ENCODE data around the gene TRPV5.

Gene TRPV5

DNA sequence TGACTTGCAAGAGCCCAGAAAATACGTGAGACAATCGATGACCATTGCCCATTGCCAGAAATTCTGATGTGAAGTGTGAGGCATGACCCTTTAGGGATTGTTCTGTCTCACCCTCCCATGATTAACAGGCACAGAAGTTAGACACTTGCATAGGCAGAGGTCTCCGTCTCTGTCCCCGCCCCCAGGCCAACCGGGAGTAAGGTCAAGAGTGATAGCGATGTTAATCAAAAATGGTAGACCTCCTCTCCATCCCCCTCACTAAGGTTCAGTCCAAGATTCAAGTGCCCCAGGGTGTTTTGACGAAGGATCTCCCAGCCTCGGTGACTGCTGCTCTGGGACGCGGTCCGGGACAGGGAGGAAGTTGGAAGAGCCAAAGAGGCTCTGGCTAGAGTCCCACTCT is 25.3 kb downstream of the TRPV5 start:
- no peak for DNase-seq

DNA sequence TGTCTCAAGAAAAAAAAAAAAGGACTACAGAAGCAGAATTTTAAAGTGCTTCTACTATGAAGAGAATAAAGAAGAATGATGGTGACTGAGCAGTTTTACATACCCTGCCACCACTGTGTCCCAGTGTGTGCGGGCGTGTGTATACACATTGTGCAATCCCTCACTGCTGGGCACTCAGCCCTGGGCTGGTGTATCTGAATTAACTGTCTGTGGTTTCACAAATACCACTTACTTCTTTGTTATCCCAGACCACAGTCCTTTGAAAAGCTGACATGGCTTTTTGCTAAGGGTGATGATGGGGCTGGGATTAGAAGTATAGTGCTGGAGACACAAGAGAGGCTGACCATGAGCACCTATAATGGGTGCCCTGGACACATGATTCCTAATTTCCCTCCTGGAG is 26.9 kb downstream of the TRPV5 start:
- DNase-seq: no peak

DNA sequence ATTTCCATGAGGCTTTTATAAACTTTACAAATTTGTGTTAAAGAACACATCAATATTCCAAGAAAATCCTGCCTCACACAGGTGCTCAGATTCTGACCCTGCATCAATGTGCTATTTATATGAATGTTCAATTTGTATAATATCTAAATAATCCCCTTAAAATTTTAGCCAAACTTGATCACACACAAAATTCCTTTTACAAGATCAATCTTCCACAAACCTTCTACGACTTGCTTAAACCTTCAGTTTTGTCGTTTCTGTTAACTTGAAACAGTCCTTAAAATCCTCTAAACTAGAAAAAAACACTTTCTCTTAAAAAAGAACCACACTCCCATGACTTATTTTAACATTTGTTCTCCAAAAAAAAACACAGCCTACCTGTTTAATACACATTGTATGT is 27.8 kb downstream of the TRPV5 start:
- no peak for DNase-seq

DNA sequence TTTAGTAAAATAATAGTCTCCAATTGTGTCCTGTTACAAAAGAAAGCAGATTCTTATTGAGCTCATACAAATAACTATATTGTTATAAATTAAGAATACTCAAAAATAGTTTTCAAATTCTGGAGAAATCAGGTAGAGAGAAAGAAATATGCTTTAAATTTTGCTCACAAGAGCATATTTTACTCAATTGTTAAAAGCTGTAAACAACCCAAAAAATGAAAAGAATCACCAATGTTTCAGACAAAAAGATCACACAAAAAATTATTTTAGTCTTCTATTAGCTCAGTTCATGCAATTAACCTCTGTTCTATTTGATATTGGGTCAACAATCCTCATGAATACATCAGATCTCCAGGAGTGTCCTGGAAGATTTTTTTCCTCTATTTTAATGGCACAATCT is 29.4 kb downstream of the TRPV5 start:
- DNase-seq: no peak

DNA sequence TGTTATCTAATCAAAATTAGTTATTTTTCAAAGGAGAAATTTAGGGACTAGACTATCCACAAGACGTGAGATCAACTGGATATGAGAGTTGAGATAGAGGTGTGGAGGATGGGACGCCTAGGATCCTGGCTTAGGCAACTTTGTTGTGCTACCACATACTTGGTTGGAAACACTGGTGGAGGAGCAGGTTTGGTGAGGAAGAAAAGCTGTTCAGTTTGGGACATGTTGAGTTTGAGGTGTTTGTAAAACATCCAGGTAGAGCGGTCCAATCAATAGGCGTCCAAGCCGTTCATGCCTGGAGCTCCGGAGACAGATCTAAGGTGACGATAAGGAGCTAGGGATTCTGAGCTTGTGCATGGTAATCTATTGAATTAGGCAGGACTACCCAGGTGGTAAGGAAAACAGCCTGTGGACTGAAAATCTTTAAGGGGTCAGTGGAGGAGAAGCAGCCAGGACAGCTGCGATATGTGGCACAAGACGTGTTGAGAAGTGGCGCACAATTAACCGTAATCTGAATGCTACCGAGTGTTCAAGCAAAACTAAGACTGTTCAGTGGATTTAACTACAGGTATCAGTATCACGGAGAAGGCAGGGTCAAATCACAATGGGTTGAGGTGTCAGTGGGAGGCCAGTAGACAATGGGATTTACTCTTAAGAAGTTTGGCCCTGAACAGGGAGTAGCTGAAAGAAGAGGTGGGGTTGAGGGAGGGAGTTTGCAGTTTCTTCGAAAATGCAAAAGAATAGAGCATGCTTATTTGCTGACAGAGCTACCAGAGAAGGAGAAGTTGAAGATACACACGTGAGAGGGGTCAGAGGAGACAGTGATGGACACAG is 31.9 kb downstream of the TRPV5 start:
- DNase-seq: no peak

DNA sequence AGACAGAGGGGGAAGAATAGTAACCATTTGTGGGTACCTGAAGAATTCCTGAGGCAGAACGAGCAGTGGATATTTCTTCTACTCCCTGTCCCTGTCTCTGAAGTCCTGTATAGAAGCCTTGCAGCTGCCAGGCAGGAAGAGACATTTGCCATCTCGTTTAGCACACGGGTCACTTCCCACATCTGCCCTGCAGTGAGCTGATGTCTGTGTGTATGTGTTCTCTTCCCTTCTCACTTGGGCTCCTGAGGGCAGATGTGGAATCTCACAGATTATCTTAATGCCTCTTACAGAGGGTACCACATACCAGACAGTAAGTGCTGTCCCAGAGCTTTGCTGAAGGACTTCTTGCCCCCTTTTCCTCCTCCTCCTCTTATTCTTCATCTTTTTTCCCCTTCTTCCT is 33.9 kb downstream of the TRPV5 start:
- DNase-seq: no peak

DNA sequence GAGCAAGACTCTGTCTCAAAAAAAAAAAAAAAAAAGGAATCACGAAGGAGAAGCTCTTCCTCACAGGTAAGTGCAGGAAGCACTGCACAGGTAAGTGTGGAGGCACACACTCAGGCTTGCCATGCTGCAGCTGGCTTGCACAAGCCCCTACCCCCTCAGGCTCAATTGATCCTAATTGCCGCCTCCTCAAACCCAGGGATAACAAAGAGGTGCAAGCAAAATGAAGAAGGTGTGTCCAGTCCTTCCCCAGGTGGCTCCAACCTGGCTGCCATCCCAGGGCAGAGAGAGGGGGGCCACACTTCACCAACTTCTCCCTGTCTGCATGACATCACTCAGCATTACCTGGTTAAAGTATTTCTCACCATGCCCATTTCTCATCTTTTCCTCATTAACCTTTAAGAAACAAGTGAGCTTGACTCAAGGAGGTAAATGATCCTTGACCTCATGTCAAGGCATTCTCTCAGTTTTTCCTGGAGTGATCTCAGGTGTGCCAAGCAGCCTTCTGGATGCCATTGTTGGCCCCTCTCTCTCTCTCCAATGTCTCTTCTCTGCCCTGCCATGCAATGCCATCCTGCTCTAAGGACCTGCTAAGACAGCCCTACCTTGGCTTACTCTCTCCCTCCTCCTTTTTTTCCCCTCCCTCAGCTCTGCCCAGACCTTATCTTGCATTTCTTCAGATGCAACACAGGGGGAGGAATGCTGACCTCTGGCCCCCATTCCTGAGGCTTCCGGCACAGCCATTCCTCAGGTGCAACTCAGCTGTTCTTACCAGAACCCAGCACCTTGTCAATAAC is 35.0 kb downstream of the TRPV5 start:
- DNase-seq: no peak

DNA sequence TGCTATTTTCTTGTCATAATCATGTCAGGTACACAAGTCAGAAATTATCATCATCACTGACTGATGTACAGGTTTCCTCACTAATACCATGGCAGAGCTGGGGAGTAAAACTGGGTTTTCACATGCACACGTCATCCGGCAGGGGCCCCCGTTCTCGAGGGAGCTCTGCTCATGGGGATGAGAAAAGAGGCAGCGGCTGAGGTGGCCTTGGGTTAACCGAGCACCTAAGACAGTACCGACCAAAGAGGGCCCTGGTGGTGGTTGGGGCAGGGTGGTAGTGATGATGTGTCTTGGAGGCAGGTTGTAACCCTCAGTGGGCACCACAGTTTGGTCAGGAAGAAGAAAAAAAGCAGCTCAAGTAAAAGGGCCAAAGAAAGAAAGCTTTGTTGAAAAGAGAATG is 35.9 kb downstream of the TRPV5 start:
- DNase-seq: no peak

DNA sequence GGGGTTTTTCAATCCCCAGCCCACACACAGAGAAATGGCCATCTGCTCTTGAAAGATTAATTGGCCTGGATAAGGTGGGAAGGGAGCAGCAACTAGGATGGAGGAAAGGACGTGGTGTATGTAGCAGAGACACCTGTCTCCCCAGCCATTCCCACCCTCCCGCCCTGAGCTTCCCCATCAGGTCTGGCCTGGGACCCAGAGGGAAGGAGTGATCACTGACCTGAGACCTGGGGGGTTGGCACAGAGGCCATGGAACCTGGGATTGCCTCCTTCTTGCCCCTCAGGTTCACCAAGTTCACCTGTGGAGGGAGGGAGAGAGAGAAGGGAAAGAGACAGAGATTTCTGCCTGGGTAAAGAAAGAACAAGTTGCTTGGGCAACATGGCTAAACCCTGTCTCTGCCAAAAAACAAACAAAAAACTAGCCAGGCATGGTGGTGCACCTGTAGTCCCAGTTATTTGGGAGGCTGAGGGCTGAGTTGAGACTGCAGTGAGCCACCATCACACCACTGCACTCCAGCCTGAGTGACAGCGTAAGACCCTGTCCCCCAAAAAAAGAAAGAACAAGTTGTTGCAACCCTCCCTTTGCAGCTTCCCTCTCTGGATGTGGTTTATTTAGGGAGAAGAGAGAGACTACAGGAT is 36.7 kb downstream of the TRPV5 start:
- no peak for DNase-seq

DNA sequence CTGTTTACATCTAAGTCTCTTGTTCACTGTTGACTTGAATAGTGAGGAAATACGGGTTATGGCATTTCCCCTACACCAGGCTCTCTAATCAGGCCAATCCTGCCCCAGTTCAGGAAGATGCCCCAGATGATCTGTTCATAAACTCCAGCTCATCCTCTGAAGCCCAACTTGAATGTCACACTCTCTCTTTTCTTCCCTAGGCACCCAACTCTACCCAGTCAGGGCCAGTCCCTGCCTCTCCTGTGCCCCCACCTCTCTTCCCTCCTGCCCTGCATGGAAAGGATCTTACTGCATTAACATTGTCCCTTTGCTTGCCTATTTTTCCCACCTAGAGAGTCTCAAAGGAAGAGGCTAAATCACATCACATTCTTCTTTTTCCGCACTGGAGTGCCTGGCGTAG is 37.4 kb downstream of the TRPV5 start:
- no peak for DNase-seq

DNA sequence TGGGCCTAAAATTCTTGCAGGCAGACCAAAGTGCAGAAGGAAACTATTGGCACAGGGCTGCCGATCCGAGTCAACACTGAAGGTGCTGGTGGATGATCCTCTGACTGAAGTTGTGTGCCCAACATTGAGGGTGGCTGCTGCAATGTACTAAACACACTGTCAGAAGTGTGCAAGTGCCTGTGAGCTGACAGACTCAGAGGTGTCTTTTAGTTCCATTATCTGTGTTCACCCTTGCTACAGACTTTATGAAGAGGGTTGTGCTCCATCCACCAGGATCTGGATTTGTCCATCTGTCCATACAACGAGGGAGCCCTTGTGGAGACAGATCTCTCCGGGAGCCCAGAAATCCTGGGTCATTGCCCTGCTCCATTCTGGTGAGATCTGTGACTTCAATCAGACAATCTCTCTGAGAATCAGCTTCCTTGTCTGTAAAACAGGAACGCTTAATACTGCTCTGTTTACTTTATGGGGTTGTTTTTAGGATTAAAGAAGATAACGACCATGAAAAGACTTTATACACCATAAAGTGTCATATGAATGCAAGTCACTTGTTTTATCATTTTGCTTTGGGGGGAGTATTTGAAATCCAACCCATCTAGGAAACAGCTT is 38.5 kb downstream of the TRPV5 start:
- no peak for DNase-seq

DNA sequence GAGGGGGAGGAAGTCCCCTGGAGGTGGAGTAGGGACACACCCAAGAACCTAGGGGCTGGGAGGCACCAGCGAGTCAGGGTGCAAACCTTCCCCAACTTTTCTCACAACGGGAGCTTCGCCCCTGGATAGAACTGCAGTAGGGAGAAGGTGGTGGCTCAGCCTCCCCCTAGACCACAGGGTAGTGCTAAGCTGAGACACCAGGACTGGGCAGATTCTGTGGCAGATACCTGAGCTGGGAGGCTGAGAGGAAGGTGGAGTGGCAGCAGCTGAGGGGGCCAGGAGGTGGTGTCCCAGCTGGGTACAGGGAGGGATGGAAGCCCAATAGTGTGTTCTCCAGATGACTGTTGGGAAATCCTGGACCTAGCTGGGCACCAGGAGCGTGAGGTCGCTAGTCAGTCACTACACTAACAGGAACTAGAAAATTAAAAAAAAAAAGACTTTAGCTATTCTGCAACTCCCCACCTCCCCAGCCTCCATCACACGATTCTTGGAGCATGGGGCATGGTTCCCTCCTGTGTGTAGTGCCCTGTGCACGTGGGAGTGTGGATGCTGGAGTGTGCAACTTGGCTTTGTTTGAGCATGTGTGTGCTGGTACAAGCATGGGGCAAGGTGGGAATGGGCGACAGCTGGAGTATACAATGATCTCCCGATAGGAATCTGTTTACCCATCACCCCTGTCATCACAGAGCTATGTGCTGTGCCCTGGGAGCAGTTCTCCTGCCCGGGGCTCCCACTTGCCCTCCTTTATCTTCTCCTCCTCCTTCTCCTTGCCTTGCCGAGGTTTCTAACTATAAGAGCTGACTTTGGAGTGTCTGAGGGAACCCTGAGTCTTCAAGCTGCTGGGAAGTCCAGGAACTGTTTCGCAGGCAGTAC is 39.2 kb downstream of the TRPV5 start:
- DNase-seq: no peak

DNA sequence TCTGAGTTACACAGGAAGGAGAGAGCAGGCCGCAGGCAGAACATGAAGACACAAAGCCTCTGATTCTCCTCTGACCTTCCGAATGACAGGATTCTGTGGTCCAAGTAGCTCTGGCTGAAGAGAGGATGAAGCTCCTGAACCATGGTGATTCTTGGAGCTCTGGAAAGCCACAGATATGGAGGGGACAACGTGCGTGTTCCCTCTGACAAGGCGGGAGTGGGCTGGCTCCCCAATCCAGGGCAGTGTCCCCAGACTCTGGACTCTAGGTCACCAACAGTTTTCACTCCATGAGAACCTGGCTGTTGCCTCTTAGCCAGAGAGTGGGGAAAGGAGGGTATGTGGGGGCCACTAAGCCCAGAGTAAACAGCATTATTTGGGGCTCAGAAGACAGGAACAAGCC is 40.6 kb downstream of the TRPV5 start:
- DNase-seq: no peak

DNA sequence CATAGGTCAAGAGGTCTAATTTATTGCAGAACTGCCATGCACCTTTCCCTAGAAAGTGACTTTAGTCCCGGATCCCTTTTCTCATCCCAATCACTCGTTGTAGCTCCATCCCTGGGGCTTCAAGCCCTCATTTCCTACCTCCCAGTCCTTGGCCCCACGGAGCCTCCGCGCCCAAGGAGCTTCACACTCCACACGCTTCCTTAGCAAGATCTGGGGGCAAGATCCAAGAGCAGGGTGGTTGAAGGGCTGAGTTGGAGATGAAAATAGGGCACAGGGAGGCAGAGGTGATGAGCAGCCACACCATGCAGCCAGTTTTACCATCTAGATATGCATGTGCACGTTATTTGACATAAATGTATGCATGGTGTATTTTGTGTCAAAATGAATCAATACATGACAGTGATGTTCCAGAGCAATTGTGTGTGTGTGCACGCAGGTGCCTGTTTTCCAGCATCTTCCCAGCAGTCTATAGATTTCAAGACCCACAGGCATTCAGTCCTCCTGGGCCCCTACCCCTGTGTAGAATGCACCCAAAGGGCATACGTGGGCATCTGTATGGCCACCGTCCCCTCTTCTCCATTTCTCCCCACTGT is 42.0 kb downstream of the TRPV5 start:
- DNase-seq: no peak

DNA sequence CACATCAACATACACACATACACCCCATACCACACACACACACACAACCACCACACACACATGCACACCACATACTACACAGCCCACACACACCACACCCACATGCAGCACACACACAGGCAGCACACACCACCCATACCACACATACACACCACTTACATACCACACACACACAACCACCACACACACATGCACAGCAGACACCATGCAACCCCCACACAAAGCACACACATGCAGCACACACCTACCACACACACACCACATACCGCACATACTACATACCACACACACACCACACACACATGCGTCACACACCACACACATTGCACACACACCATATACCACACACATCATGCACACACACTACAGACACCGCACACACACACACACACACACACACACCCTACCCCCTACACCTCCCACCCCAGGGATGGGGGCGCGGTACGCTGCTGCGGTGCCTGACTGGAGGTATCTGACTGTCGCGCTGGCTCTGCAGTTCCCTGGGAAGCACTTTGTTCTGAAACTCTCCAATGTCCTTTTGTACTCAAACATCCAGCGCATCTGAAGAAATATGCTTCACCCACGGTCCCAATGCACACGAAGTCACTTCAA is 42.6 kb downstream of the TRPV5 start:
- no peak for DNase-seq

DNA sequence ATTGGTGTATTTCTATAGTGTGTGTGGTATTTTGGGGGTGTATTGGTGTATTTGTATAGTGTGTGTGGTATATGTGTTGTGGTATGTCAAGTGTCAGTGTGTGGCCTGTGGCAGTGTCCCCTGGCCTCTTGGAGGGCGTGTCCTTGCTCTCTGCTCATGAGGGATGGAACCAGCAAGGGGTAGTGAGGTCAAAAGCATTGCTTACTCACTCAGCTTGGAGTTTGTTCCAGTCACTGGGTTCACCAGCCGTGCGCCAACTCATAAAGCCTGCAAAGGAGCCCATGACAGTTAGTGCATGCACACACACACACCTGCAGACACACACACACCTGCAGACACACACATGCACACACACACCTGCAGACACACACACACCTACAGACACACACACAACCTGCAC is 43.7 kb downstream of the TRPV5 start:
- no peak for DNase-seq

DNA sequence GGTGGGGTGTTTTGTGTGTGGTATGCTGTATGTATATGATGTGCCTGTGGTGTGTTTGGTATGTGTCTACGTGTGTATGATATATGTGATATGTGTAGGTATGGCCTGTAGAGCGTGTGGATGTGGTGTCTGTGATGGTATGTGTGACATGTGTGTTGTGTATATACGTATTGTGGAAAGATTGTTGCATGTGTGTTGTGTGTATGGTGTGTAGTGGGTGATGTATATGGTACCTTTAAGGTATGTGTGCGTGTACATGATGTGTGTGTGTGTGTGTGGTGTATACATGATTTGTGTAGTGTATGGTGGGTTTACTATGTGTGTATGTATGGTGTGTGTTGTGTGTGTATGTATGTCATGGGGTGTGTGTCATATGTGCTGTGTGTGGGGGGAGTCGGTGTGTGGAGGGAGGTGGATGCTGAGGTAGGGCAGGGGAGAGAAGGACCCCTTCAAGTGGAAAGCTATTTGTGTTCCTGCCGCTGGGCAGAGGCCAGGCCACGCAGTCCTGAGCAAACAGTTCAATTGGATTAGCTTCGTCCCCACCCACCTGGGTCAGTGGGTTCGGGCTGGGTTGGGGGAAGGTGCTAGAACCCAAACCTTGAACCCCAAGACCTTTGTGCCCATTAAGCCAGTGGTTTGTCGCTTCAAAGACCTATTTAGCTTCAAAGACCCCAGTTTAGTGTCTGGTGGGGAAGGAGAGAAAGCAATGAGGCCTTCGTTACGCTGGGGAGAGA is 46.1 kb downstream of the TRPV5 start:
- no peak for DNase-seq

DNA sequence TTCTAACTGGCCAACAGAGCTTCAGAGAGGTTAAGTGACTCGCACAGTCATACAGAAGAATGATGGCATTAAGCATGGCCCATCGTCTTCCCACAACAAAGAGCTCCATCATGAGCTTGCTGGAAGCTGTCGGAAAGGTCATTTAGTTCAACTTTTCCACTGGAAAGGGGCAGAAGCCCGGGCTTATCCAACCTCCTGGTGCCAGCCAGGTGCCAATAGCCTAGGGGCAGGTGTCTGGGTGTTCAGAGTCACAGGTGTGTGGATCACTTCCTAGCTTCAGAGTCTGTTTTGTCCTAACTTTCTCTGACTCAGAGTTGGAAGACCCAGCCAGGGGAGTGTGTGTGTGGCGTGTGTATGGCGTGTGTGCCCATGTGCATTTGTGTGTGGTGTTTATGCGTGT is 46.7 kb downstream of the TRPV5 start:
- no peak for DNase-seq

DNA sequence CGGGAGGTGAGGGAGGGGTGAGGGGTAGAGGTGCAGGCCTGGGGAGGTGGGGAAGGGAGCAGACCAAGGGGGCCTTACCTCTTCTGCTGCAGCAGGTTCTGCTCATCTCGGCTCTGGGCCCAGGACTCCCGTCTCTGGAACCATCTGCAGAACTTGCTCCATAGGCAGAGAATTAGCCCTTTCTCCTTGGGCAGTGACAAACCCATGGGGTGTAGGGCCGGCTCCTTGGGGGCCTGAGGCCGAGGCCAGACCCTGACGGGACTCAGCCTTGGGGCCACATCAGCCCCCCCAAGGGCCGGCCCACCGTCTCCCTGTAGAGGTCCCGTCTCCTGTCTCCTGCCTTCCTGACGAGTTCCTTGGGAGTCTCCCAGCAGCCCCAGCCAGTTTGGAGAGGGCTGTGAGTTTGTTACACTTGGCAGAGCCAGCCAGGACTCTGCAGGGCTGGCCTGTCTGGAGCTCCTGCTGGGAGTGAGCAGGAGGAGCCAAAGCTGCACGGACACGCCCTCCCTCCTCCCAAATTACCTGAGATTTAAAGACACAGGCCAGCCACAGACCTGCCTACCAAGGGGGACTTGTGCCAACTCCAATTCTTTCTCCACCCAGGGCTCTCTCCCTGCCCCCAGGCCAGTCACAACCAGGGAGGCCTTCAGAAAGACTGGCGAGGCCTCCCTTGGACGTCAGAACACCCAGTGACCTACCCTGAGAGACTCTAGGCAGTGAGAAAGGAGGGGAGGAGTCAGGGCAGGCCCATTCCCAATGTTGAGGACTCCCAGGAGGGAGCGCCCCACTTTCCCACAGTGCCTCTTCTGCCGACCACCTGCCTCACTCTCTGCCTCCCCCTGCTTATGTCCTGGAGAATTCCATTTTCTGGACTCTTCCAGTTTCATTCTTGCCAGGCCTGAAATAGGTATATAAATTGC is 48.0 kb downstream of the TRPV5 start, which contains the start of gene TRPV6:
TRPV6 (minus strand) TSS at position 435 of the 920 bp plus-strand sequence.
- DNase-seq: no peak

DNA sequence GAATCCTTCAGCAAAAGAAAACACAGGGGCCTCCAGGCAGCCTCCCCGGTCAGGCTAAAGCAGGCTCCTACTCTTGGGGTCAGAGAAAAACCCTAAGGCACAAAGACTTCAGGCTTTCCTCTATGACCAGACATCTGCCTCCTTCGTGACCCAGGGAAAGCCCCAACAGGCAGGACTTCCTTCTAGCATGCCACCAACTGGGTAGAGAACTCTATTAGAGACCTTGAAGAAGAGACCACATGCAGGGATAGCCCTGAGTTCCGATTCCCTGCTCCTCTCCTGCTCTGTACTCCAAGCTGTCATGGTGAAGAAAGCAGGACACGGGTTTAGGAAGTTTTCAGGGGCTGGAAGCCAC is 49.3 kb downstream of the TRPV5 start:
- no peak for DNase-seq
